Nephron (organoid): ENCODE measurements around the gene SFXN2.

Source experiments
- H3K27ac Mint-ChIP-seq, 3 experiments: 2 replicates each; pipeline ENCODE4 v1.8.0; 2020; ENCODE audit warnings: mixed read lengths in 3 of 3, mild to moderate bottlenecking in 2 of 3, moderate library complexity in 1 of 3
- H3K27me3 Mint-ChIP-seq: 2 replicates; pipeline ENCODE4 v1.8.0; 2021; ENCODE audit warnings: low read depth, mild to moderate bottlenecking, moderate library complexity, mixed read lengths
- H3K36me3 Mint-ChIP-seq: 2 replicates; pipeline ENCODE4 v1.8.0; 2020; ENCODE audit warnings: low read depth, mixed read lengths
- H3K4me1 Mint-ChIP-seq: 2 replicates; pipeline ENCODE4 v1.8.0; 2020; ENCODE audit warnings: mixed read lengths
- H3K4me3 Mint-ChIP-seq, 3 experiments: 2 replicates each; pipeline ENCODE4 v1.8.0; 2020; ENCODE audit warnings: mild to moderate bottlenecking in 3 of 3, mixed read lengths in 3 of 3, moderate library complexity in 2 of 3
- H3K9me3 Mint-ChIP-seq: 2 replicates; pipeline ENCODE4 v1.8.0; 2020; ENCODE audit warnings: mixed read lengths
- TF ChIP-seq, protein P1 (sequence below), 3 experiments: fragments of 200-600 bp; sonication (generic); IDR thresholded peaks; one replicate each; pipeline ENCODE4 v1.5.0; 2021; ENCODE audit warnings: antibody characterized with exemption in 3 of 3; ENCODE audit not compliant: unreplicated experiment in 3 of 3

The SFXN2 gene

DNA sequence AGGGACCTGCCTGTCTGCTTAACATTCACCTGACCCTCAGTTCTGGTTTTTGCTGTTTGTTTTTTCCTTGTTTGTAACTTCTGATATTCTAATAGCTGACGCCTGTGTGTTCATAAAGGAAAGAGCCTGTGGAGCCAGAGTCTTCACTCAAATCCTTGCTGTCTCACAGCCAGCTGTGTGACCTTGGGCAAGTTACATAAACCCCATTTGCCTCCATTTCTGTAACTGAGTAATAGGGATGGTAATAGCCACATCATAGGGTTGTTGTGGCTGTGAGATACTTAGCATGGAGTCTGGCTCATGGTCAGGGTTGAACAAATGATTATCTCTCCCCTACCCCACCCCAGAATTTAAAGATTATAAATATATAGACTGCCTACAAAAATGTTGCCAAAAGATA is 56.4 kb downstream of the SFXN2 start:
- Mint-ChIP-seq H3K27ac (peak overlapping the region; percentile 61 to 81 (median 80)), H3K4me1 (peaks cover 72% of the 10 kb centered on the region), H3K4me3 (no peak overlapping the region), H3K36me3 (no peaks in the 10 kb centered on the region), H3K9me3 (no peaks in the 10 kb centered on the region), H3K27me3 (no peaks in the 10 kb centered on the region)
- TF ChIP-seq, protein P1, sequence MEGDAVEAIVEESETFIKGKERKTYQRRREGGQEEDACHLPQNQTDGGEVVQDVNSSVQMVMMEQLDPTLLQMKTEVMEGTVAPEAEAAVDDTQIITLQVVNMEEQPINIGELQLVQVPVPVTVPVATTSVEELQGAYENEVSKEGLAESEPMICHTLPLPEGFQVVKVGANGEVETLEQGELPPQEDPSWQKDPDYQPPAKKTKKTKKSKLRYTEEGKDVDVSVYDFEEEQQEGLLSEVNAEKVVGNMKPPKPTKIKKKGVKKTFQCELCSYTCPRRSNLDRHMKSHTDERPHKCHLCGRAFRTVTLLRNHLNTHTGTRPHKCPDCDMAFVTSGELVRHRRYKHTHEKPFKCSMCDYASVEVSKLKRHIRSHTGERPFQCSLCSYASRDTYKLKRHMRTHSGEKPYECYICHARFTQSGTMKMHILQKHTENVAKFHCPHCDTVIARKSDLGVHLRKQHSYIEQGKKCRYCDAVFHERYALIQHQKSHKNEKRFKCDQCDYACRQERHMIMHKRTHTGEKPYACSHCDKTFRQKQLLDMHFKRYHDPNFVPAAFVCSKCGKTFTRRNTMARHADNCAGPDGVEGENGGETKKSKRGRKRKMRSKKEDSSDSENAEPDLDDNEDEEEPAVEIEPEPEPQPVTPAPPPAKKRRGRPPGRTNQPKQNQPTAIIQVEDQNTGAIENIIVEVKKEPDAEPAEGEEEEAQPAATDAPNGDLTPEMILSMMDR (IDR thresholded peaks at IDR 0.05; ENCODE audit: unreplicated experiment in 3 of 3): no peak

DNA sequence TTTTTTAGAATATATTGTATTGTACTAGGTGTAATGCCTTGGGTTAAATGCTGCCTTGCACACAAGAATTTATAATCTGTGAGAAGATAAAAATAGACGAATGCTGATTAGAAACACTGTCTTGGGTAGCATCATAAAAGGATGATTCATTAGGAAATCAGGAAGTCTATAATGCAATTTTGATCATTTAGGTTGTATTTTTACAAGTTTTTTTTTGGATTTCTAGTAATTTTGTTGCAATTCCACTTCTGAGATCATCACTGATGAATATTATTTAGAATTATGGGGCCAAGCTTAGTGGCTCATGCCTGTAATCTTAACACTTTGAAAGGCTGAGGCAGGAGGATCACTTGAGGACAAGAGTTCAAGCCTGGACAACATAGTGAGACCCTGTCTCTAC is 58.9 kb downstream of the SFXN2 start:
- TF ChIP-seq, protein P1 (IDR thresholded peaks at IDR 0.05; ENCODE audit: unreplicated experiment in 3 of 3): no peak
- H3K4me3 Mint-ChIP-seq: peak overlapping the region in 2 of 3 experiments; percentile 42 to 49
- no peaks in the 10 kb centered on the region for H3K36me3 Mint-ChIP-seq
- no peaks in the 10 kb centered on the region for H3K9me3 Mint-ChIP-seq
- H3K27me3 Mint-ChIP-seq: no peaks in the 10 kb centered on the region
- H3K27ac Mint-ChIP-seq: peak overlapping the region; percentile 99 to 100 (median 100)
- peaks cover 78% of the 10 kb centered on the region for H3K4me1 Mint-ChIP-seq

DNA sequence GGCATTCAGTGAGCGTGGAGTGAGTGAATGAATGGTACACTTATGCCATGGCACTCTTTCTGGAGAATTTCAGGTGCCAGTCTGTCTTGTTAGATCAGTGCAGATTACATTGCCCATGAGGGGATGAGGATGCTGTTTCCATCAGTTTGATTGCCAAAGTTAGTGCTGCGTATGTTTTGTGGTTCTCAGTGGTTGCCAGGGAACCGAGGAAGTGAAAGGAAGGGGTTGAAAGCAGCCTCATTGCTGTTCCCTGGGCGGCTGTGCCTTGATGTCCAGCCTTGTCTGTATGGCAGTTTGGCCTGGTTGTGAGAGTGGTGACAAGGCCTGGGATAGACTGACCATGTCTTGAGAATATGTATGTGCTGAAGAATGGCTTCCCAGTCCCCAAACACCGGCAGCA is 59.5 kb downstream of the SFXN2 start:
- Mint-ChIP-seq H3K4me3 (peak overlapping the region; percentile 2 to 70 (median 5)), H3K9me3 (no peaks in the 10 kb centered on the region), H3K27ac (peak overlapping the region; percentile 99 to 100 (median 100)), H3K4me1 (peaks cover 84% of the 10 kb centered on the region), H3K27me3 (no peaks in the 10 kb centered on the region), H3K36me3 (no peaks in the 10 kb centered on the region)
- TF ChIP-seq, protein P1 (IDR thresholded peaks at IDR 0.05; ENCODE audit: unreplicated experiment in 3 of 3): no peak

DNA sequence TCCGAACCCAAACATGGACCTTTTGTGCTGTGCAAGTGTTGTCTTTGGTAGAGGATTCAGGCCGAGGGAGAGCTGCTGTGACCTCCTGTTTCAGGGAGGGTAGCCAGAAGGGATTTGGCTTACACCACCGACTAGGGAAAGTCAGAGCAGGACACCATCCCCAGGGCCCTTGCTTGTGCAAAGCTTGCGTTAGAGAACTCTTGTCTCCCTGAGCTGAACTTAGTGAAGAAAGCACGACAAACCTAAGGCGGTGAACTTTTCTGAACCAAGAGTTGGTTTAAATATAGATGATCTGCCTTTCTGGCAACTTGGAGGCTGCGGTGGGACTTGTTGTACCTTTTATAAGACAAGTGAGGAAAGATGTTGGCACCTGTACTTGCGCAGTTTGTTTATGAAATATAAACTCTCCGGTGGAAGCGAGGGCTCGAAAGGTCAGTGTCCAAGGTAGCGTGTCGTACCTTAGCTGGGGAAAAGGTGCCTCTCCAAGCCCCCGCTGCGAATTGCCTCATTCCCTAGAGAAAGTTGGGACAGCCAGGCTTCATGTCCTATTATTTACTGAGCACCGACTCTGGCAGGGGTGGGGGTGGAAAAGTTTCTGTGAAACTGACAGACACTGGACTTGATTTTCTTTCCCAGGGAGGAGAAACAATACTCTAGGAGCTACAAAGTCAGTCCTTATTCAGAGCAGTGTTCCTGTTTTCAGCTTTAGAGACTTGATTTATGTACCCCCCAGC is 60.9 kb downstream of the SFXN2 start:
- no peaks in the 10 kb centered on the region for H3K27me3 Mint-ChIP-seq
- peak overlapping the region; percentile 81 to 90 (median 86) for H3K4me3 Mint-ChIP-seq
- no peaks in the 10 kb centered on the region for H3K36me3 Mint-ChIP-seq
- no peaks in the 10 kb centered on the region for H3K9me3 Mint-ChIP-seq
- H3K27ac Mint-ChIP-seq: peak overlapping the region; percentile 99 to 100 (median 100)
- TF ChIP-seq, protein P1 (IDR thresholded peaks at IDR 0.05; ENCODE audit: unreplicated experiment in 3 of 3): no peak
- H3K4me1 Mint-ChIP-seq: peaks cover 82% of the 10 kb centered on the region

DNA sequence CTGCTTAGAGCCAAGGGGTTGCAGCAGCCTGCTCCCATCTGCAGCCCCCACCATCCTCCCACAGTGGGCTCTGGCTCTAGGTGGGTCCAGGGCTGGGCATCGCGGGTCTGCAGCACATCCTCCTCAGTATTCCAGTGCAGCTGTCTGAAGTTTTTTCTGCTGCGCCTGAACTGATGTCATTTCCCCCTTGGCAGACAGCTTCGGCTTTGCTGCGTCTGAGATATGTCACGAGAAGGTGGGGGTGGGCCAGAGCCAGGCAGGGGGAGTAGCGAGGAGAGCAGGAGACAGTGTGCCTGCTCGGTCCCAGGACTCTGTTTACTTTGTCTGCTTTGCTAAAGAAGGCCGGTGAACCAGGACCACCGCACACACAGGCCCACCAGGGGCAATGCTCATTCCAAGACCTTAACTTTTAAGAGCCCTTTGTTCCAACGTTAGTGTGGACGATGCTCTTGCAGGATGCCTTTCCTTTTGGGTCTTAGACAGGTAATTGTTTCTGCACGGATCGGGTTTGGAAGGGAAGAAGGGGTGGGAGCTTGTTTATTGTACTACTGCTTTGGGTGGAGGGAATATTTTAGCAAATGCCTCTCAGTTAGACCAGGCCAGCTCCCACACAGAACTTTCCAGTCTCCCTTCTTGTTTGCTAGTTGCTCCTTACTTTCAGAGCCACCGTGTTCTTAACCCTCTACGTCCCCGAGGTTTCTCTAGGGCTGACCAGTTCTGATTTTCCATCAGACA is 61.7 kb downstream of the SFXN2 start:
- Mint-ChIP-seq H3K4me3 (peak overlapping the region; percentile 81 to 90 (median 86)), H3K27me3 (no peaks in the 10 kb centered on the region), H3K4me1 (peaks cover 82% of the 10 kb centered on the region), H3K27ac (peak overlapping the region; percentile 99 to 100 (median 100)), H3K9me3 (no peaks in the 10 kb centered on the region), H3K36me3 (no peaks in the 10 kb centered on the region)
- TF ChIP-seq, protein P1 (IDR thresholded peaks at IDR 0.05; ENCODE audit: unreplicated experiment in 3 of 3): no peak
